GM15510 (cell line): ENCODE data around the gene BATF.

Source experiments
- POLR2A ChIP-seq: IDR thresholded peaks from 3 replicates; pipeline ENCODE4 v1.6.1; 2011; ENCODE audit warnings: borderline replicate concordance; ENCODE audit not compliant: insufficient read length; ENCODE audit errors: extremely low read depth

Gene BATF

GRCh38 chr14:75522224-75522982 is at the start of gene BATF:
Gene BATF (plus strand): TSS chr14:75522469. CDS start chr14:75522683, 214 bp downstream.
- TF ChIP-seq POLR2A: peak; percentile 96

GRCh38 chr14:75476274-75476995 is 45.8 kb upstream of the BATF start:
- no peak for TF ChIP-seq POLR2A

GRCh38 chr14:75477881-75478280 is 44.4 kb upstream of the BATF start:
- no peak for TF ChIP-seq POLR2A

GRCh38 chr14:75479770-75480600 is 42.3 kb upstream of the BATF start:
- TF ChIP-seq POLR2A: no peak

- no peak for TF ChIP-seq POLR2A
These were observed 39.9 kb upstream of the BATF start for GRCh38 chr14:75482366-75482765.

- no peak for TF ChIP-seq POLR2A
These were observed 37.4 kb upstream of the BATF start for GRCh38 chr14:75484711-75485429.

GRCh38 chr14:75486318-75486717 is 36.0 kb upstream of the BATF start:
- no peak for TF ChIP-seq POLR2A

- no peak for TF ChIP-seq POLR2A
These were observed 35.1 kb upstream of the BATF start for GRCh38 chr14:75487155-75487671.

- TF ChIP-seq POLR2A: no peak
These were observed 32.8 kb upstream of the BATF start for GRCh38 chr14:75489480-75489837.

- TF ChIP-seq POLR2A: no peak
These were observed 30.8 kb upstream of the BATF start for GRCh38 chr14:75491376-75491978.

GRCh38 chr14:75492832-75493591 is 29.3 kb upstream of the BATF start:
- TF ChIP-seq POLR2A: no peak

GRCh38 chr14:75493592-75494087 is 28.6 kb upstream of the BATF start:
- no peak for TF ChIP-seq POLR2A

- TF ChIP-seq POLR2A: no peak
These were observed 27.4 kb upstream of the BATF start for GRCh38 chr14:75494896-75495295.
